ENCODE data around the gene PLEK2. TPM values are rescaled to one million over a fixed set of nuclear protein-coding genes. Genes with fewer than 3 reads are reported as not detected.

The PLEK2 gene
- total and polyA plus RNA-seq, 10 donors, result 0.18 to 2.1 (median 0.76) TPM; not detected in 3

- intact Hi-C loops (cut with DNase I; ENCODE audit: low total_unique reads), result no loop called here
- TF ChIP-seq CTCF (IDR thresholded peaks at IDR 0.05 in 8 of 11, conservative IDR thresholded peaks at IDR 0.05 in 3 of 11) (no peak), POLR2AphosphoS5 (IDR thresholded peaks at IDR 0.05) (no peak), POLR2A (IDR thresholded peaks at IDR 0.05) (no peak)
- 31 to 49% (median 42%) methylated on average over 6 of the region's 6 CpGs for WGBS, 5 donors
- DNase-seq, result no peak
- no peak overlapping the region for H3K4me3 ChIP-seq
- H3K36me3 ChIP-seq, result peaks cover 0 to 21% (median 6%) of the 10 kb centered on the region in 6 donors
- H3K27ac ChIP-seq, result no peak overlapping the region
- no peaks in the 10 kb centered on the region for H3K27me3 ChIP-seq (replicated peaks in 1 of 7)
- H3K9me3 ChIP-seq, result no peaks in the 10 kb centered on the region
- H3K4me1 ChIP-seq, result peaks cover 0 to 7% (median 0%) of the 10 kb centered on the region in 6 donors
Measured at GRCh38 chr14:67391268-67391667, 20.7 kb downstream of the PLEK2 start.

GRCh38 chr14:67389811-67390534, 22.0 kb downstream of the PLEK2 start:
- peaks cover 0 to 34% (median 16%) of the 10 kb centered on the region in 6 donors for H3K36me3 ChIP-seq
- no peaks in the 10 kb centered on the region for H3K27me3 ChIP-seq (replicated peaks in 1 of 7)
- TF ChIP-seq POLR2A (IDR thresholded peaks at IDR 0.05) (no peak), CTCF (IDR thresholded peaks at IDR 0.05 in 8 of 11, conservative IDR thresholded peaks at IDR 0.05 in 3 of 11) (no peak), POLR2AphosphoS5 (IDR thresholded peaks at IDR 0.05) (no peak)
- H3K4me1 ChIP-seq, result peaks cover 0 to 7% (median 0%) of the 10 kb centered on the region in 6 donors
- H3K9me3 ChIP-seq, result no peaks in the 10 kb centered on the region
- intact Hi-C loops (cut with DNase I; ENCODE audit: low total_unique reads), result no loop called here
- H3K27ac ChIP-seq, result no peak overlapping the region
- 77 to 93% (median 92%) methylated on average over 1 of the region's 1 CpG for WGBS, 5 donors
- DNase-seq, result no peak
- no peak overlapping the region for H3K4me3 ChIP-seq

GRCh38 chr14:67389275-67389674, 22.7 kb downstream of the PLEK2 start:
- no peaks in the 10 kb centered on the region for H3K27me3 ChIP-seq (replicated peaks in 1 of 7)
- H3K9me3 ChIP-seq, result no peaks in the 10 kb centered on the region
- no peak overlapping the region for H3K4me3 ChIP-seq
- intact Hi-C loops (cut with DNase I; ENCODE audit: low total_unique reads), result no loop called here
- WGBS, 5 donors, result 58 to 78% (median 65%) methylated on average over 3 of the region's 3 CpGs
- no peak overlapping the region for H3K27ac ChIP-seq
- peaks cover 0 to 7% (median 0%) of the 10 kb centered on the region in 6 donors for H3K4me1 ChIP-seq
- no peak for DNase-seq
- H3K36me3 ChIP-seq, result peaks cover 0 to 41% (median 23%) of the 10 kb centered on the region in 6 donors
- TF ChIP-seq POLR2AphosphoS5 (IDR thresholded peaks at IDR 0.05) (no peak), POLR2A (IDR thresholded peaks at IDR 0.05) (no peak)

GRCh38 chr14:67387195-67387594, 24.8 kb downstream of the PLEK2 start:
- H3K4me3 ChIP-seq, result no peak overlapping the region
- WGBS, 5 donors, result 83 to 93% (median 92%) methylated on average over 2 of the region's 2 CpGs
- peaks cover 0 to 7% (median 0%) of the 10 kb centered on the region in 6 donors for H3K4me1 ChIP-seq
- TF ChIP-seq POLR2AphosphoS5 (IDR thresholded peaks at IDR 0.05) (peak in 1 of 3 donors; percentile 18), CTCF (IDR thresholded peaks at IDR 0.05 in 8 of 11, conservative IDR thresholded peaks at IDR 0.05 in 3 of 11) (no peak)
- no peaks in the 10 kb centered on the region for H3K9me3 ChIP-seq
- H3K27ac ChIP-seq, result no peak overlapping the region
- H3K36me3 ChIP-seq, result peaks cover 0 to 62% (median 44%) of the 10 kb centered on the region in 6 donors
- intact Hi-C loops (cut with DNase I; ENCODE audit: low total_unique reads), result no loop called here
- no peaks in the 10 kb centered on the region for H3K27me3 ChIP-seq (replicated peaks in 1 of 7)
- no peak for DNase-seq

Data from spleen (tissue), 11 donors.